ENCODE measurements around the gene FLT3LG. TPM values are rescaled to one million over a fixed set of nuclear protein-coding genes. Genes with fewer than 3 reads are reported as not detected.

Gene FLT3LG
- total RNA-seq, 2 experiments from 2014 or later, result 112 to 151 TPM

DNA sequence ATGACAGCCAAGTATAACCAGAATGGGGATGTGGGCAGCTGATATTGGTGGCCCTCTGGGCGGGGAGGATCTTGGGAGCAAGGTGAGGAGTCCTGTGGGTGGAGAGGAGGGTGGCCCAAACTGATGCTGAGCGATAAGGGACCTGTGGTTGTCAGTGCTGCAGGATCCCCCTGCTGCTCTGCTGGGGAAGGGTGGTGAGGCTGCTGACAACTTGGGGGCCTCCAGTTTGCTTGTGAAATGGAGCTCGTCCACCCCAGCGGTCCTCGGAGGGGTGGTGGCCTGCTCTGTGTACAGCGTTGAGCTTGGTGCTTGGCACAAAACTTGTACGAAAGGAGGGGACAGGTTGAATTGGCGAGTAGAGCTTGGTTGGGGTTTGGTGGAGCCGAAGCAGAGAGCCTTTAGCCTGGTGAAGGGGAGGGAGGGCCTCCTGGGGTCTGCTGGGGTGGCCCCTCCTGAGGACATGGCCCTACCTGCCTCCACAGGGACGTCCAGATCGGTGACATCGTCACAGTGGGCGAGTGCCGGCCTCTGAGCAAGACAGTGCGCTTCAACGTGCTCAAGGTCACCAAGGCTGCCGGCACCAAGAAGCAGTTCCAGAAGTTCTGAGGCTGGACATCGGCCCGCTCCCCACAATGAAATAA, 25.1 kb downstream of the FLT3LG start:
- Mint-ChIP-seq H3K27me3 (no peaks in the 10 kb centered on the region), H3K36me3 (peaks cover 42% of the 10 kb centered on the region), H3K4me3 (peak overlapping the region; percentile 97), H3K9me3 (ENCODE audit: low read depth) (no peaks in the 10 kb centered on the region), H3K4me1 (peaks cover 61% of the 10 kb centered on the region), H3K27ac (peak overlapping the region; percentile 94)
- DNase-seq, result peak; percentile 78
- ATAC-seq, result no peak
- CTCF ChIA-PET, result interaction anchor here (0.8 to 2.3 kb wide), 7 partner anchors 16 to 179 kb away, joined by 3 to 8 read pairs (median 4); partner anchors contain the start of gene FLT3LG

DNA sequence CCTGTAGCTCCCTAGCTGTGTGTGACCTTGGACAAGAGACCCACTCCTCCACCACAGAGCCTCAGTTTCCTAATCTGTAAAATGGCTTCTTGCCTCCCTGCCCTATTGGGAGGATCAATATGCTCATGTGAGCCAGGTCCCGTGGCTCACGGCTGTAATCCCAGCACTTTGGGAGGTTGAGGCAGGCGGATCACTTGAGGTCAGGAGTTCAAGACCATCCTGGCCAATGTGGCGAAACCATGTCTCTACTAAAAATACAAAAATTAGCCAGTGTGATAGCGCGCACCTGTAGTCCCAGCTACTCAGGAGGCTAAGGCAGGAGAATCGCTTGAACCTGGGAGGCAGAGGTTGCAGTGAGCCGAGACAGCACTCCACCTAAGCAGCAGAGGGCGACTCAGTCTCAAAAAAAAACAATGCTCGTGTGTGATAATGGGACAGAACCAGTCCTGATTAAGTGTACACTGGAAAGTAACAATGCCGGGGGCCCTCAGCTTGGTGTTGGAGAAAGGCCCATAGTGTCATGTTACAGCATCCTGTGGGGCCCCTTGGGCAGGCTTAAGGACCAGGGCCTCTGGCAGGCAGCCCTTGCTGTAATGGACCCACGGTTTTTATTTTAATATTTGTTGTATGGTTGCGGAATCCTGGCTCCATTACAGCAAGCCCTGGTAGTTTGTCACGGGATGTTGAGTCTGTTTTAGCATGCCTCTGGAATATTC, 29.0 kb downstream of the FLT3LG start:
- no peak for ATAC-seq
- no peak overlapping the region for H3K27ac Mint-ChIP-seq
- CTCF ChIA-PET, result interaction anchor here (0.6 to 3.1 kb wide), 18 partner anchors 10 to 357 kb away, joined by 3 to 21 read pairs (median 4); partner anchors contain the start of genes FCGRT, FLT3LG, PRMT1 and RRAS

DNA sequence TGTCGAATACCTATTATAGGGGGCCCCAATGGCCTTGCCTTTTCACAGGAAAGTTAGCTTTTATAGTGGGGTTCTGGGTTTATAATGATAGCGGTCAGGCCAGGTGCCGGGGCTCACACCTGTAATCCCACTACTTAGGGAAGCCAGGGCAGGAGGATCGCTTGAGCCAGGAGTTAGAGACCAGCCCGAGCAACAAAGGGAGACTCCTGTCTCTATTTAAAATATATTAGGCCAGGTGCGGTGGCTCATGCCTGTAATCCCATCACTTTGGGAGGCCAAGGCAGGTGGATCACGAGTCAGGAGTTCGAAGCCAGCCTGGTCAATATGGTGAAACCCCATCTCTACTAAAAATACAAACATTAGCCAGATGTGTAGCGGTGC, 29.6 kb downstream of the FLT3LG start:
- CTCF ChIA-PET, result interaction anchor here (0.9 to 4.0 kb wide), 16 partner anchors 10 to 177 kb away, joined by 3 to 24 read pairs (median 4); partner anchors contain the start of genes FCGRT, FLT3LG, PRMT1 and RRAS
- H3K4me3 Mint-ChIP-seq, result no peak overlapping the region
- DNase-seq (no peak), ATAC-seq (no peak)
- H3K4me1 Mint-ChIP-seq, result peaks cover 42% of the 10 kb centered on the region
- H3K9me3 Mint-ChIP-seq (ENCODE audit: low read depth), result no peaks in the 10 kb centered on the region
- peaks cover 20% of the 10 kb centered on the region for H3K36me3 Mint-ChIP-seq
- no peak overlapping the region for H3K27ac Mint-ChIP-seq
- H3K27me3 Mint-ChIP-seq, result no peaks in the 10 kb centered on the region

More for the DNA sequence above, 29.0 kb downstream of the FLT3LG start:
- H3K36me3 Mint-ChIP-seq, result peaks cover 25% of the 10 kb centered on the region
- H3K27me3 Mint-ChIP-seq, result no peaks in the 10 kb centered on the region
- peak; percentile 66 for DNase-seq
- H3K4me3 Mint-ChIP-seq, result no peak overlapping the region
- H3K4me1 Mint-ChIP-seq, result peaks cover 47% of the 10 kb centered on the region
- no peaks in the 10 kb centered on the region for H3K9me3 Mint-ChIP-seq (ENCODE audit: low read depth)

- Mint-ChIP-seq H3K27me3 (no peaks in the 10 kb centered on the region), H3K36me3 (no peaks in the 10 kb centered on the region), H3K9me3 (ENCODE audit: low read depth) (no peaks in the 10 kb centered on the region), H3K27ac (no peak overlapping the region), H3K4me1 (peaks cover 22% of the 10 kb centered on the region), H3K4me3 (no peak overlapping the region)
- ATAC-seq, result peak; percentile 81
- CTCF ChIA-PET, result interaction anchor here (0.5 to 4.0 kb wide), 19 partner anchors 10 to 363 kb away, joined by 3 to 46 read pairs (median 6); partner anchors contain the start of genes FLT3LG, NOSIP, PRMT1 and RCN3
- DNase-seq, result peak; percentile 87
Observed at GRCh38 chr19:49506575-49507105, 32.6 kb downstream of the FLT3LG start.

- Mint-ChIP-seq H3K4me3 (no peak overlapping the region), H3K27ac (no peak overlapping the region), H3K36me3 (no peaks in the 10 kb centered on the region), H3K27me3 (no peaks in the 10 kb centered on the region), H3K4me1 (peaks cover 20% of the 10 kb centered on the region), H3K9me3 (ENCODE audit: low read depth) (no peaks in the 10 kb centered on the region)
- no peak for DNase-seq
- CTCF ChIA-PET, result interaction anchor here (0.6 to 4.0 kb wide), 6 partner anchors 20 to 169 kb away, joined by 3 to 46 read pairs (median 19); partner anchors contain the start of genes NOSIP, PRMT1 and RCN3
- ATAC-seq, result no peak
Observed at GRCh38 chr19:49507803-49508494, 33.9 kb downstream of the FLT3LG start.

DNA sequence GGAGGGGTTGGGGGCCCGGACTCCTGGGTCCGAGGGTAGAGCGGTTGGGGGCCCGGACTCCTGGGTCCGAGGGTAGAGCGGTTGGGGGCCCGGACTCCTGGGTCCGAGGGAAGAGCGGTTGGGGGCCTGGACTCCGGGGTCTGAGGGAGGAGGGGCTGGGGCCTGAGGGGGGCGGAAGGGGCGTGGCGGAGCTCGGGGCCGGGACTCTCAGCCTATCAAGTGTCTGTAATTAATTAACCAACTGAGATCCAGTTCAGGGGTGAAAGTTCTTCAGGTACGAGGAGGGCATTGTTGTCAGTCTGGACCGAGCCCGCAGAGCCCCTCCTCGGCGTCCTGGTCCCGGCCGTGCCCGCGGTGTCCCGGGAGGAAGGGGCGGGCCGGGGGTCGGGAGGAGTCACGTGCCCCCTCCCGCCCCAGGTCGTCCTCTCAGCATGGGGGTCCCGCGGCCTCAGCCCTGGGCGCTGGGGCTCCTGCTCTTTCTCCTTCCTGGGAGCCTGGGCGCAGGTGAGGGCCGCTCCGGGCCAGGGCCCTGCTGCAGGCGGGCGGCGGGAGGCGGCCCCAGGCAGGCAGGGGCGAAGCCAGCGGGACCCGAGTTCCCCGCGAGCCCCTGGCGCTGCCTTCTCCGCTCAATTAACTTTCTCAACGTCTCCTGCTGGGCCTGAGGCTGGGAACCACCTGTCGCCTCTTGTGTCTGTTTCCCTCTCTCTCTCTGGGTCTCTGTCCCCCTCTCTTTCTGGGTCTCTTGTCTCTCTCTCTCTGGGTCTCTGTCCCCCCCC, 39.1 kb downstream of the FLT3LG start:
- H3K27me3 Mint-ChIP-seq, result no peaks in the 10 kb centered on the region
- H3K36me3 Mint-ChIP-seq, result no peaks in the 10 kb centered on the region
- DNase-seq (no peak), ATAC-seq (peak; percentile 72)
- peak overlapping the region; percentile 66 for H3K27ac Mint-ChIP-seq
- CTCF ChIA-PET, result interaction anchor here (1.0 to 2.2 kb wide), 6 partner anchors 10 to 66 kb away, joined by 3 to 13 read pairs (median 6); no protein-coding TSS in a partner anchor
- H3K4me1 Mint-ChIP-seq, result peaks cover 18% of the 10 kb centered on the region
- H3K9me3 Mint-ChIP-seq (ENCODE audit: low read depth), result no peaks in the 10 kb centered on the region
- H3K4me3 Mint-ChIP-seq, result peak overlapping the region; percentile 72

- CTCF ChIA-PET, result interaction anchor here (1.0 to 2.2 kb wide), 6 partner anchors 10 to 65 kb away, joined by 3 to 13 read pairs (median 6); no protein-coding TSS in a partner anchor
- Mint-ChIP-seq H3K27ac (no peak overlapping the region), H3K36me3 (no peaks in the 10 kb centered on the region), H3K4me1 (peaks cover 18% of the 10 kb centered on the region), H3K27me3 (no peaks in the 10 kb centered on the region), H3K9me3 (ENCODE audit: low read depth) (no peaks in the 10 kb centered on the region), H3K4me3 (peak overlapping the region; percentile 72)
- ATAC-seq (no peak), DNase-seq (no peak)
Observed at GRCh38 chr19:49513746-49514118, 39.7 kb downstream of the FLT3LG start.

DNA sequence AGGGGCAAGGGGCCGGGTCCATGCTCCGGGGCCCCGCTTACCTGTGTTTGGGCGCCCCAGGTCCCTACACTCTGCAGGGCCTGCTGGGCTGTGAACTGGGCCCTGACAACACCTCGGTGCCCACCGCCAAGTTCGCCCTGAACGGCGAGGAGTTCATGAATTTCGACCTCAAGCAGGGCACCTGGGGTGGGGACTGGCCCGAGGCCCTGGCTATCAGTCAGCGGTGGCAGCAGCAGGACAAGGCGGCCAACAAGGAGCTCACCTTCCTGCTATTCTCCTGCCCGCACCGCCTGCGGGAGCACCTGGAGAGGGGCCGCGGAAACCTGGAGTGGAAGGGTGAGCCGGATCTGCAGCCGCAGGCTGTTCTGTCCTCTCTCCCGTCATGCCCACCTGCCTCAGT, 40.1 kb downstream of the FLT3LG start:
- H3K27me3 Mint-ChIP-seq, result no peaks in the 10 kb centered on the region
- no peak overlapping the region for H3K27ac Mint-ChIP-seq
- ATAC-seq (no peak), DNase-seq (no peak)
- peaks cover 18% of the 10 kb centered on the region for H3K4me1 Mint-ChIP-seq
- CTCF ChIA-PET, result interaction anchor here (1.0 to 2.2 kb wide), 5 partner anchors 20 to 65 kb away, joined by 3 to 13 read pairs (median 8); no protein-coding TSS in a partner anchor
- H3K4me3 Mint-ChIP-seq, result no peak overlapping the region
- H3K36me3 Mint-ChIP-seq, result no peaks in the 10 kb centered on the region
- no peaks in the 10 kb centered on the region for H3K9me3 Mint-ChIP-seq (ENCODE audit: low read depth)

DNA sequence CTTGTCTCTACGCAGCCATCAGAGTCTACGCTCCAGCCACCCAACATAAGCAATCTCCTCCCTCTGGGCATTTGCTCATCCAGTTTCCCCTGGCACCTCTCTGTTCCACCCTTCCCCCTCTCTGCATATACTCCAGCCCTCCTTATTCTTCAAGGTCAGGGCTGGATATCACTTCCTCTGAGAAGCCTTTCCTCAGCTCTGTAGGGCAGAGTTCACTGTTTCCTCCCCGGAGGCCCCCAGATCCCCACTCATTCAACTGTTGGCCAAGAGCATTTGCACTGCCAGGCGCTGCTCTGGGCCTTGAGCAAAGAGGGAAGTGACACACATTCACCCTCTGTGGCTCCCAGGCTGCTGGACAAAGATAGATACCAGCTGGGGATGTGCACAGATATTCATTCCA, 41.8 kb downstream of the FLT3LG start:
- no peak overlapping the region for H3K4me3 Mint-ChIP-seq
- H3K36me3 Mint-ChIP-seq, result no peaks in the 10 kb centered on the region
- CTCF ChIA-PET, result interaction anchor here (0.9 to 3.9 kb wide), 4 partner anchors 10 to 55 kb away, joined by 3 to 18 read pairs (median 4); partner anchors contain the start of gene RCN3

GRCh38 chr19:49518033-49518432, 44.0 kb downstream of the FLT3LG start:
- ATAC-seq (no peak), DNase-seq (no peak)
- no peaks in the 10 kb centered on the region for H3K36me3 Mint-ChIP-seq
- H3K4me3 Mint-ChIP-seq, result no peak overlapping the region
- H3K9me3 Mint-ChIP-seq (ENCODE audit: low read depth), result no peaks in the 10 kb centered on the region
- H3K27me3 Mint-ChIP-seq, result no peaks in the 10 kb centered on the region
- CTCF ChIA-PET, result interaction anchor here (0.7 to 3.9 kb wide), 5 partner anchors 12 to 52 kb away, joined by 3 to 18 read pairs (median 5); no protein-coding TSS in a partner anchor
- H3K27ac Mint-ChIP-seq, result no peak overlapping the region
- peaks cover 4% of the 10 kb centered on the region for H3K4me1 Mint-ChIP-seq

More for the DNA sequence above, 41.8 kb downstream of the FLT3LG start:
- Mint-ChIP-seq H3K9me3 (ENCODE audit: low read depth) (no peaks in the 10 kb centered on the region), H3K4me1 (peaks cover 18% of the 10 kb centered on the region), H3K27me3 (no peaks in the 10 kb centered on the region), H3K27ac (no peak overlapping the region)
- no peak for DNase-seq
- no peak for ATAC-seq

- no peak for DNase-seq
Observed at GRCh38 chr19:49520705-49521319, 46.8 kb downstream of the FLT3LG start.

More at GRCh38 chr19:49520705-49521319, 46.8 kb downstream of the FLT3LG start:
- CTCF ChIA-PET, result interaction anchor here (0.6 to 2.9 kb wide), 4 partner anchors 12 to 50 kb away, joined by 3 to 8 read pairs (median 4); no protein-coding TSS in a partner anchor
- Mint-ChIP-seq H3K4me3 (no peak overlapping the region), H3K4me1 (no peaks in the 10 kb centered on the region), H3K36me3 (no peaks in the 10 kb centered on the region), H3K27ac (no peak overlapping the region), H3K27me3 (no peaks in the 10 kb centered on the region), H3K9me3 (ENCODE audit: low read depth) (no peaks in the 10 kb centered on the region)
- no peak for ATAC-seq

Measured in activated CD8-positive, alpha-beta memory T cell treated with anti-CD3 and anti-CD28 coated beads, Interleukin-2, amount 10 ng/mL, durations not matched to agents 7 days and 5 days (primary cell).